HG02852 (cell line): ENCODE data around the gene HMX3.

Source experiments
- ATAC-seq: cut with Tn5 transposase; IDR thresholded peaks from one replicate; pipeline ENCODE4 v1.9.1; 2021; ENCODE audit warnings: mild to moderate bottlenecking, moderate library complexity; ENCODE audit not compliant: unreplicated experiment

HMX3 gene

GRCh38 chr10:123147635-123148413 is 12.1 kb downstream of the HMX3 start, which contains the start of gene HMX2:
Gene HMX2 (plus strand): TSS chr10:123148136. CDS start chr10:123148379, 243 bp downstream.
- peak; percentile 28 for ATAC-seq

- ATAC-seq, result no peak
Measured at GRCh38 chr10:123148414-123149161, 12.8 kb downstream of the HMX3 start.

- ATAC-seq, result no peak
Measured at GRCh38 chr10:123149162-123149567, 13.4 kb downstream of the HMX3 start.

GRCh38 chr10:123149568-123150270 is 13.9 kb downstream of the HMX3 start:
- no peak for ATAC-seq

- no peak for ATAC-seq
Measured at GRCh38 chr10:123150271-123150985, 14.7 kb downstream of the HMX3 start.

- ATAC-seq, result no peak
Measured at GRCh38 chr10:123150986-123151736, 15.4 kb downstream of the HMX3 start.

GRCh38 chr10:123151737-123152135 is 16.0 kb downstream of the HMX3 start:
- ATAC-seq, result no peak

GRCh38 chr10:123153486-123154091 is 17.8 kb downstream of the HMX3 start:
- ATAC-seq, result no peak

GRCh38 chr10:123154092-123154710 is 18.4 kb downstream of the HMX3 start, which contains the start of gene BUB3:
Gene BUB3 (plus strand): TSS chr10:123154402. CDS start chr10:123154918, 516 bp downstream.
- ATAC-seq, result peak; percentile 88

- ATAC-seq, result peak; percentile 38
Measured at GRCh38 chr10:123154711-123155505, 19.1 kb downstream of the HMX3 start.

- no peak for ATAC-seq
Measured at GRCh38 chr10:123156078-123156477, 20.3 kb downstream of the HMX3 start.

- ATAC-seq, result no peak
Measured at GRCh38 chr10:123157210-123157609, 21.4 kb downstream of the HMX3 start.

- ATAC-seq, result no peak
Measured at GRCh38 chr10:123158682-123159081, 22.9 kb downstream of the HMX3 start.

- ATAC-seq, result no peak
Measured at GRCh38 chr10:123160311-123160980, 24.7 kb downstream of the HMX3 start.

GRCh38 chr10:123164319-123164718 is 28.5 kb downstream of the HMX3 start:
- no peak for ATAC-seq

- no peak for ATAC-seq
Measured at GRCh38 chr10:123165445-123166072, 29.8 kb downstream of the HMX3 start.

- ATAC-seq, result no peak
Measured at GRCh38 chr10:123166618-123167017, 30.8 kb downstream of the HMX3 start.
